Ascending aorta (tissue), 2 donors: Measurements from ENCODE around the gene CARD11. TPM values are rescaled to one million over a fixed set of nuclear protein-coding genes. Genes with fewer than 3 reads are reported as not detected.

Experiments used
- DNase-seq, 2 donors: peaks; one replicate each; pipeline ENCODE4 v3.0.0-alpha.2; 2019; ENCODE audit warnings: low spot score in 2 of 2
- H3K27ac ChIP-seq, 2 donors: fragments of 200-600 bp; sonication (generic); one replicate each; pipeline ENCODE4 v1.5.1; 2016 to 2017; ENCODE audit warnings: mild to moderate bottlenecking in 1 of 2
- H3K27me3 ChIP-seq: fragments of 200-600 bp; sonication (generic); one replicate; pipeline ENCODE4 v1.5.1; 2017
- H3K36me3 ChIP-seq, 2 donors: fragments of 200-600 bp; sonication (generic); one replicate each; pipeline ENCODE4 v1.5.1; 2016
- H3K4me1 ChIP-seq, 2 donors: fragments of 200-600 bp; sonication (generic); one replicate each; pipeline ENCODE4 v1.5.1; 2016 to 2017; ENCODE audit warnings: mild to moderate bottlenecking in 1 of 2
- H3K4me3 ChIP-seq, 2 donors: fragments of 200-600 bp; sonication (generic); one replicate each; pipeline ENCODE4 v1.5.1; 2016 to 2017; ENCODE audit warnings: mild to moderate bottlenecking in 1 of 2
- H3K9me3 ChIP-seq, 2 donors: fragments of 200-600 bp; sonication (generic); one replicate each; pipeline ENCODE4 v1.5.1; 2016
- CTCF ChIP-seq, 3 experiments: fragments of 200-600 bp in 2 of 3; fragments of 450-650 bp in 1 of 3; sonication (generic) in 2 of 3; IDR thresholded peaks; one replicate each; pipeline ENCODE4 v1.5.1; 2016 to 2019; ENCODE audit warnings: antibody characterized with exemption in 3 of 3, mild to moderate bottlenecking in 1 of 3, moderate library complexity in 1 of 3
- intact Hi-C: fragments of 100-400 bp; cut with DNase I; formaldehyde crosslinking; loops from one replicate; pipeline ENCODE4 v1.15.1; 2023
- total RNA-seq: library from RNA; depleted of rRNA; stranded (reverse); fragments of >200 nt; gene quantifications from one replicate; pipeline ENCODE4 v1.1.0, GENCODE V29; 2016

The CARD11 gene
- total RNA-seq, 1 donor from 2014 or later: 0.64 TPM

- H3K4me3 ChIP-seq: no peak overlapping the region
- H3K9me3 ChIP-seq: no peaks in the 10 kb centered on the region
- no peak overlapping the region for H3K27ac ChIP-seq
- no peaks in the 10 kb centered on the region for H3K4me1 ChIP-seq
- intact Hi-C loops: no loop called here
- no peak for DNase-seq
- TF ChIP-seq CTCF (IDR thresholded peaks at IDR 0.05): no peak
- peaks cover 4% of the 10 kb centered on the region for H3K27me3 ChIP-seq
- no peaks in the 10 kb centered on the region for H3K36me3 ChIP-seq
Measured at GRCh38 chr7:2926896-2927405, 116.7 kb downstream of the CARD11 start.

- no peaks in the 10 kb centered on the region for H3K9me3 ChIP-seq
- H3K27ac ChIP-seq: no peak overlapping the region
- no peaks in the 10 kb centered on the region for H3K36me3 ChIP-seq
- H3K27me3 ChIP-seq: peaks cover 4% of the 10 kb centered on the region
- intact Hi-C loops: no loop called here
- no peak for DNase-seq
- no peak for TF ChIP-seq CTCF (IDR thresholded peaks at IDR 0.05)
- no peaks in the 10 kb centered on the region for H3K4me1 ChIP-seq
- H3K4me3 ChIP-seq: no peak overlapping the region
Measured at GRCh38 chr7:2926120-2926895, 117.4 kb downstream of the CARD11 start.

- no peak for DNase-seq
- intact Hi-C loops: no loop called here
- peaks cover 4% of the 10 kb centered on the region for H3K27me3 ChIP-seq
Measured at GRCh38 chr7:2924866-2925840, 118.5 kb downstream of the CARD11 start.

GRCh38 chr7:2923886-2924574 lies 119.6 kb downstream of the CARD11 start:
- intact Hi-C loops: no loop called here

More at GRCh38 chr7:2924866-2925840, 118.5 kb downstream of the CARD11 start:
- no peaks in the 10 kb centered on the region for H3K36me3 ChIP-seq
- TF ChIP-seq CTCF (IDR thresholded peaks at IDR 0.05): no peak
- H3K4me1 ChIP-seq: no peaks in the 10 kb centered on the region
- H3K9me3 ChIP-seq: no peaks in the 10 kb centered on the region
- H3K4me3 ChIP-seq: no peak overlapping the region
- H3K27ac ChIP-seq: no peak overlapping the region

More at GRCh38 chr7:2923886-2924574, 119.6 kb downstream of the CARD11 start:
- no peak for TF ChIP-seq CTCF (IDR thresholded peaks at IDR 0.05)
- no peak overlapping the region for H3K4me3 ChIP-seq
- no peak for DNase-seq
- no peaks in the 10 kb centered on the region for H3K27me3 ChIP-seq
- H3K9me3 ChIP-seq: no peaks in the 10 kb centered on the region
- no peaks in the 10 kb centered on the region for H3K4me1 ChIP-seq
- H3K27ac ChIP-seq: no peak overlapping the region
- no peaks in the 10 kb centered on the region for H3K36me3 ChIP-seq
